GM23338 (cell line): ENCODE data around the gene GCK. TPM values are rescaled to one million over a fixed set of nuclear protein-coding genes. Genes with fewer than 3 reads are reported as not detected.

Experiments used
- ATAC-seq: fragments of 200-7000 bp; cut with Tn5 transposase; 3 replicates; pipeline ENCODE4 v1.9.1; 2020
- DNase-seq: peaks from one replicate; pipeline ENCODE4 v3.0.0-alpha.2; 2015; ENCODE audit warnings: low spot score
- H2AFZ ChIP-seq: fragments of 200-600 bp; sonication (generic); 2 replicates; pipeline ENCODE4 v1.8.0; 2016; ENCODE audit warnings: antibody characterized with exemption, mild to moderate bottlenecking, moderate library complexity
- H3F3A ChIP-seq: fragments of 200-600 bp; sonication (generic); replicated peaks from 2 replicates; pipeline ENCODE4 v1.8.0; 2017; ENCODE audit warnings: antibody characterized with exemption, mixed run types, low read depth
- H3K27ac ChIP-seq: fragments of 200-600 bp; sonication (generic); 2 replicates; pipeline ENCODE4 v1.6.1; 2016; ENCODE audit warnings: low read depth
- H3K27me3 ChIP-seq: fragments of 200-600 bp; sonication (generic); 2 replicates; pipeline ENCODE4 v1.8.0; 2016; ENCODE audit warnings: mild to moderate bottlenecking, mixed run types, moderate library complexity; ENCODE audit not compliant: insufficient read depth
- H3K36me3 ChIP-seq: fragments of 200-600 bp; sonication (generic); 2 replicates; pipeline ENCODE4 v1.8.0; 2016; ENCODE audit warnings: mild to moderate bottlenecking; ENCODE audit not compliant: insufficient read depth
- H3K4me1 ChIP-seq: fragments of 200-600 bp; sonication (generic); 2 replicates; pipeline ENCODE4 v1.8.0; 2016; ENCODE audit warnings: mild to moderate bottlenecking, moderate library complexity; ENCODE audit not compliant: insufficient read depth
- H3K4me2 ChIP-seq: fragments of 200-600 bp; sonication (generic); 2 replicates; pipeline ENCODE4 v1.7.1; 2017; ENCODE audit warnings: mixed run types
- H3K4me3 ChIP-seq: fragments of 200-600 bp; sonication (generic); 2 replicates; pipeline ENCODE4 v1.6.1; 2016; ENCODE audit warnings: mixed run types
- H3K79me2 ChIP-seq: fragments of 200-600 bp; sonication (generic); replicated peaks from 2 replicates; pipeline ENCODE4 v1.8.0; 2017; ENCODE audit warnings: mild to moderate bottlenecking; ENCODE audit not compliant: insufficient read depth
- H3K9me2 ChIP-seq: fragments of 200-600 bp; sonication (generic); 2 replicates; pipeline ENCODE4 v1.8.0; 2017; ENCODE audit not compliant: insufficient read depth
- H4K20me1 ChIP-seq: fragments of 200-600 bp; sonication (generic); replicated peaks from 2 replicates; pipeline ENCODE4 v1.8.0; 2017; ENCODE audit warnings: mild to moderate bottlenecking; ENCODE audit not compliant: insufficient read depth
- H3K27ac Mint-ChIP-seq: 2 replicates; pipeline ENCODE4 v1.8.0; 2020; ENCODE audit warnings: inconsistent platforms, mild to moderate bottlenecking, moderate library complexity, mixed read lengths
- H3K27me3 Mint-ChIP-seq: 3 replicates; pipeline ENCODE4 v1.8.0; 2022; ENCODE audit warnings: low read depth, mild to moderate bottlenecking, moderate library complexity, mixed read lengths, inconsistent platforms; ENCODE audit not compliant: insufficient read depth, poor library complexity
- H3K36me3 Mint-ChIP-seq: 3 replicates; pipeline ENCODE4 v1.8.0; 2021; ENCODE audit warnings: low read depth, mild to moderate bottlenecking, inconsistent platforms, moderate library complexity, mixed read lengths
- H3K4me1 Mint-ChIP-seq: 3 replicates; pipeline ENCODE4 v1.8.0; 2020; ENCODE audit warnings: mild to moderate bottlenecking, inconsistent platforms, mixed read lengths
- H3K4me3 Mint-ChIP-seq: 3 replicates; pipeline ENCODE4 v1.8.0; 2021; ENCODE audit warnings: moderate library complexity, mild to moderate bottlenecking, inconsistent platforms, mixed read lengths
- H3K9me3 Mint-ChIP-seq: 3 replicates; pipeline ENCODE4 v1.8.0; 2020; ENCODE audit warnings: moderate library complexity, mild to moderate bottlenecking, inconsistent platforms, mixed read lengths
- CREB1 ChIP-seq: fragments of 250-450 bp; sonication (Bioruptor Pico); IDR thresholded peaks from 2 replicates; pipeline ENCODE4 v1.5.0; 2020; ENCODE audit warnings: low read depth, mild to moderate bottlenecking, moderate library complexity
- EZH2 ChIP-seq: fragments of 200-600 bp; sonication (generic); IDR thresholded peaks from one replicate; pipeline ENCODE4 v1.8.0; 2017; ENCODE audit warnings: antibody characterized with exemption, mild to moderate bottlenecking, low read depth; ENCODE audit not compliant: unreplicated experiment
- EZH2phosphoT487 ChIP-seq: fragments of 200-600 bp; sonication (generic); IDR thresholded peaks from one replicate; pipeline ENCODE4 v1.8.1; 2018; ENCODE audit warnings: antibody characterized with exemption; ENCODE audit not compliant: unreplicated experiment
- JUNB ChIP-seq: IDR thresholded peaks from one replicate; pipeline ENCODE4 v1.6.1; 2016; ENCODE audit warnings: antibody characterized with exemption; ENCODE audit not compliant: unreplicated experiment
- NANOG ChIP-seq: IDR thresholded peaks from 2 replicates; pipeline ENCODE4 v1.6.1; 2016; ENCODE audit warnings: antibody characterized with exemption, borderline replicate concordance
- POLR2AphosphoS5 ChIP-seq: IDR thresholded peaks from 2 replicates; pipeline ENCODE4 v1.6.1; 2016; ENCODE audit warnings: antibody characterized with exemption, low read depth
- STAT1 ChIP-seq: IDR thresholded peaks from one replicate; pipeline ENCODE4 v1.6.1; 2016; ENCODE audit warnings: antibody characterized with exemption; ENCODE audit not compliant: unreplicated experiment
- ZNF114 ChIP-seq: fragments of 250-450 bp; sonication (Bioruptor Pico); IDR thresholded peaks from 2 replicates; pipeline ENCODE4 v1.5.0; 2020; ENCODE audit warnings: mild to moderate bottlenecking, moderate library complexity
- ZNF331 ChIP-seq: fragments of 250-450 bp; sonication (Bioruptor Pico); IDR thresholded peaks from 2 replicates; pipeline ENCODE4 v1.5.0; 2020; ENCODE audit warnings: low read depth, mild to moderate bottlenecking, moderate library complexity
- polyA plus RNA-seq: library from polyadenylated mRNA; unstranded; fragments of >200 nt; fragmentation: Nextera tagmentation; extraction: Ambion mirVana; gene quantifications from 2 replicates; pipeline ENCODE4 v1.2.1, GENCODE V29; 2016
- total RNA-seq: library from RNA; depleted of rRNA; stranded (reverse); fragments of >200 nt; shearing (Covaris generic); gene quantifications from 2 replicates; pipeline ENCODE4 v1.2.3, GENCODE V29; 2014
- TF ChIP-seq, protein P1 (sequence below): IDR thresholded peaks from one replicate; pipeline ENCODE4 v1.6.1; 2018; ENCODE audit warnings: antibody characterized with exemption; ENCODE audit not compliant: unreplicated experiment
- TF ChIP-seq, protein P2 (sequence below): IDR thresholded peaks from 2 replicates; pipeline ENCODE4 v1.6.1; 2016; ENCODE audit warnings: antibody characterized with exemption
- TF ChIP-seq, protein P3 (sequence below): fragments of 250-450 bp; sonication (Bioruptor Pico); IDR thresholded peaks from 2 replicates; pipeline ENCODE4 v1.5.0; 2020; ENCODE audit warnings: mild to moderate bottlenecking, moderate library complexity
- TF ChIP-seq, protein P4 (sequence below), 2 experiments: fragments of 200-600 bp in 1 of 2; sonication (generic) in 1 of 2; conservative IDR thresholded peaks; 2 replicates each; pipeline versions ENCODE4 v1.5.1 to v1.6.1; 2016 to 2017; ENCODE audit warnings: antibody characterized with exemption in 2 of 2, low read depth in 2 of 2, mild to moderate bottlenecking in 2 of 2, moderate library complexity in 1 of 2

Gene GCK
- total and polyA plus RNA-seq, 2 experiments from 2014 or later = 6.1 to 7.3 TPM

DNA sequence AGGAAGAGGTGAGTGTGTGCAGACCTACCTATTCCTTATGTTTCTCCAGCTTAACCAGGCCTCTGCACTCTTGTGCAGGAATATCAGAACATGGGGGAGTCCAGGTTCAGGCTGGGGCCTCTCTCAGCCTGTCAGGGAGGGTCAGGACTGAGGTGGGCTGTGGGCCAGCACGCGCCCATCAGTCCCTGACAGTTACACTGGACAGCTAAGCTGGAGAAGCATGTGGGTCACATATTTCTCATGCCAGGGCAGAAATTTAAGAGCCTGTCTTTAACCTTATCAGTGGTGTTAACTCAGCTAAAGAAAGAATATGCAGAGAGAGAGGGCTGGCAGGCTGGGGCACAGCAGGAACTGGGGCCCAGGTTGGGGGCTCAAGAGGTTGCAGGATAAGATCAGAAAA lies 57.2 kb downstream of the GCK start:
- H3K36me3 ChIP-seq = no peaks in the 10 kb centered on the region
- ATAC-seq (no peak), DNase-seq (no peak)
- no peak overlapping the region for H3K4me2 ChIP-seq
- no peak overlapping the region for H3K4me3 ChIP-seq
- H3F3A ChIP-seq = no peaks in the 10 kb centered on the region
- Mint-ChIP-seq H3K9me3 (peaks cover 7% of the 10 kb centered on the region), H3K27ac (no peak overlapping the region), H3K4me1 (peaks cover 20% of the 10 kb centered on the region), H3K27me3 (peaks cover 29% of the 10 kb centered on the region), H3K36me3 (no peaks in the 10 kb centered on the region; the same call in 2 of the 3 replicates), H3K4me3 (no peak overlapping the region; the same call in 2 of the 3 replicates)
- H3K79me2 ChIP-seq = no peaks in the 10 kb centered on the region
- H2AFZ ChIP-seq = no peak overlapping the region
- no peak for TF ChIP-seq POLR2AphosphoS5
- TF ChIP-seq ZNF114 = no peak
- no peak for TF ChIP-seq JUNB
- no peak for TF ChIP-seq EZH2phosphoT487
- TF ChIP-seq, protein P1, sequence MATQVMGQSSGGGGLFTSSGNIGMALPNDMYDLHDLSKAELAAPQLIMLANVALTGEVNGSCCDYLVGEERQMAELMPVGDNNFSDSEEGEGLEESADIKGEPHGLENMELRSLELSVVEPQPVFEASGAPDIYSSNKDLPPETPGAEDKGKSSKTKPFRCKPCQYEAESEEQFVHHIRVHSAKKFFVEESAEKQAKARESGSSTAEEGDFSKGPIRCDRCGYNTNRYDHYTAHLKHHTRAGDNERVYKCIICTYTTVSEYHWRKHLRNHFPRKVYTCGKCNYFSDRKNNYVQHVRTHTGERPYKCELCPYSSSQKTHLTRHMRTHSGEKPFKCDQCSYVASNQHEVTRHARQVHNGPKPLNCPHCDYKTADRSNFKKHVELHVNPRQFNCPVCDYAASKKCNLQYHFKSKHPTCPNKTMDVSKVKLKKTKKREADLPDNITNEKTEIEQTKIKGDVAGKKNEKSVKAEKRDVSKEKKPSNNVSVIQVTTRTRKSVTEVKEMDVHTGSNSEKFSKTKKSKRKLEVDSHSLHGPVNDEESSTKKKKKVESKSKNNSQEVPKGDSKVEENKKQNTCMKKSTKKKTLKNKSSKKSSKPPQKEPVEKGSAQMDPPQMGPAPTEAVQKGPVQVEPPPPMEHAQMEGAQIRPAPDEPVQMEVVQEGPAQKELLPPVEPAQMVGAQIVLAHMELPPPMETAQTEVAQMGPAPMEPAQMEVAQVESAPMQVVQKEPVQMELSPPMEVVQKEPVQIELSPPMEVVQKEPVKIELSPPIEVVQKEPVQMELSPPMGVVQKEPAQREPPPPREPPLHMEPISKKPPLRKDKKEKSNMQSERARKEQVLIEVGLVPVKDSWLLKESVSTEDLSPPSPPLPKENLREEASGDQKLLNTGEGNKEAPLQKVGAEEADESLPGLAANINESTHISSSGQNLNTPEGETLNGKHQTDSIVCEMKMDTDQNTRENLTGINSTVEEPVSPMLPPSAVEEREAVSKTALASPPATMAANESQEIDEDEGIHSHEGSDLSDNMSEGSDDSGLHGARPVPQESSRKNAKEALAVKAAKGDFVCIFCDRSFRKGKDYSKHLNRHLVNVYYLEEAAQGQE = no peak
- TF ChIP-seq, protein P2, sequence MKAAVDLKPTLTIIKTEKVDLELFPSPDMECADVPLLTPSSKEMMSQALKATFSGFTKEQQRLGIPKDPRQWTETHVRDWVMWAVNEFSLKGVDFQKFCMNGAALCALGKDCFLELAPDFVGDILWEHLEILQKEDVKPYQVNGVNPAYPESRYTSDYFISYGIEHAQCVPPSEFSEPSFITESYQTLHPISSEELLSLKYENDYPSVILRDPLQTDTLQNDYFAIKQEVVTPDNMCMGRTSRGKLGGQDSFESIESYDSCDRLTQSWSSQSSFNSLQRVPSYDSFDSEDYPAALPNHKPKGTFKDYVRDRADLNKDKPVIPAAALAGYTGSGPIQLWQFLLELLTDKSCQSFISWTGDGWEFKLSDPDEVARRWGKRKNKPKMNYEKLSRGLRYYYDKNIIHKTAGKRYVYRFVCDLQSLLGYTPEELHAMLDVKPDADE = no peak
- no peak for TF ChIP-seq ZNF331 (CRISPR knock-in tag)
- no peak for TF ChIP-seq STAT1
- TF ChIP-seq CREB1 = no peak
- TF ChIP-seq, protein P3, sequence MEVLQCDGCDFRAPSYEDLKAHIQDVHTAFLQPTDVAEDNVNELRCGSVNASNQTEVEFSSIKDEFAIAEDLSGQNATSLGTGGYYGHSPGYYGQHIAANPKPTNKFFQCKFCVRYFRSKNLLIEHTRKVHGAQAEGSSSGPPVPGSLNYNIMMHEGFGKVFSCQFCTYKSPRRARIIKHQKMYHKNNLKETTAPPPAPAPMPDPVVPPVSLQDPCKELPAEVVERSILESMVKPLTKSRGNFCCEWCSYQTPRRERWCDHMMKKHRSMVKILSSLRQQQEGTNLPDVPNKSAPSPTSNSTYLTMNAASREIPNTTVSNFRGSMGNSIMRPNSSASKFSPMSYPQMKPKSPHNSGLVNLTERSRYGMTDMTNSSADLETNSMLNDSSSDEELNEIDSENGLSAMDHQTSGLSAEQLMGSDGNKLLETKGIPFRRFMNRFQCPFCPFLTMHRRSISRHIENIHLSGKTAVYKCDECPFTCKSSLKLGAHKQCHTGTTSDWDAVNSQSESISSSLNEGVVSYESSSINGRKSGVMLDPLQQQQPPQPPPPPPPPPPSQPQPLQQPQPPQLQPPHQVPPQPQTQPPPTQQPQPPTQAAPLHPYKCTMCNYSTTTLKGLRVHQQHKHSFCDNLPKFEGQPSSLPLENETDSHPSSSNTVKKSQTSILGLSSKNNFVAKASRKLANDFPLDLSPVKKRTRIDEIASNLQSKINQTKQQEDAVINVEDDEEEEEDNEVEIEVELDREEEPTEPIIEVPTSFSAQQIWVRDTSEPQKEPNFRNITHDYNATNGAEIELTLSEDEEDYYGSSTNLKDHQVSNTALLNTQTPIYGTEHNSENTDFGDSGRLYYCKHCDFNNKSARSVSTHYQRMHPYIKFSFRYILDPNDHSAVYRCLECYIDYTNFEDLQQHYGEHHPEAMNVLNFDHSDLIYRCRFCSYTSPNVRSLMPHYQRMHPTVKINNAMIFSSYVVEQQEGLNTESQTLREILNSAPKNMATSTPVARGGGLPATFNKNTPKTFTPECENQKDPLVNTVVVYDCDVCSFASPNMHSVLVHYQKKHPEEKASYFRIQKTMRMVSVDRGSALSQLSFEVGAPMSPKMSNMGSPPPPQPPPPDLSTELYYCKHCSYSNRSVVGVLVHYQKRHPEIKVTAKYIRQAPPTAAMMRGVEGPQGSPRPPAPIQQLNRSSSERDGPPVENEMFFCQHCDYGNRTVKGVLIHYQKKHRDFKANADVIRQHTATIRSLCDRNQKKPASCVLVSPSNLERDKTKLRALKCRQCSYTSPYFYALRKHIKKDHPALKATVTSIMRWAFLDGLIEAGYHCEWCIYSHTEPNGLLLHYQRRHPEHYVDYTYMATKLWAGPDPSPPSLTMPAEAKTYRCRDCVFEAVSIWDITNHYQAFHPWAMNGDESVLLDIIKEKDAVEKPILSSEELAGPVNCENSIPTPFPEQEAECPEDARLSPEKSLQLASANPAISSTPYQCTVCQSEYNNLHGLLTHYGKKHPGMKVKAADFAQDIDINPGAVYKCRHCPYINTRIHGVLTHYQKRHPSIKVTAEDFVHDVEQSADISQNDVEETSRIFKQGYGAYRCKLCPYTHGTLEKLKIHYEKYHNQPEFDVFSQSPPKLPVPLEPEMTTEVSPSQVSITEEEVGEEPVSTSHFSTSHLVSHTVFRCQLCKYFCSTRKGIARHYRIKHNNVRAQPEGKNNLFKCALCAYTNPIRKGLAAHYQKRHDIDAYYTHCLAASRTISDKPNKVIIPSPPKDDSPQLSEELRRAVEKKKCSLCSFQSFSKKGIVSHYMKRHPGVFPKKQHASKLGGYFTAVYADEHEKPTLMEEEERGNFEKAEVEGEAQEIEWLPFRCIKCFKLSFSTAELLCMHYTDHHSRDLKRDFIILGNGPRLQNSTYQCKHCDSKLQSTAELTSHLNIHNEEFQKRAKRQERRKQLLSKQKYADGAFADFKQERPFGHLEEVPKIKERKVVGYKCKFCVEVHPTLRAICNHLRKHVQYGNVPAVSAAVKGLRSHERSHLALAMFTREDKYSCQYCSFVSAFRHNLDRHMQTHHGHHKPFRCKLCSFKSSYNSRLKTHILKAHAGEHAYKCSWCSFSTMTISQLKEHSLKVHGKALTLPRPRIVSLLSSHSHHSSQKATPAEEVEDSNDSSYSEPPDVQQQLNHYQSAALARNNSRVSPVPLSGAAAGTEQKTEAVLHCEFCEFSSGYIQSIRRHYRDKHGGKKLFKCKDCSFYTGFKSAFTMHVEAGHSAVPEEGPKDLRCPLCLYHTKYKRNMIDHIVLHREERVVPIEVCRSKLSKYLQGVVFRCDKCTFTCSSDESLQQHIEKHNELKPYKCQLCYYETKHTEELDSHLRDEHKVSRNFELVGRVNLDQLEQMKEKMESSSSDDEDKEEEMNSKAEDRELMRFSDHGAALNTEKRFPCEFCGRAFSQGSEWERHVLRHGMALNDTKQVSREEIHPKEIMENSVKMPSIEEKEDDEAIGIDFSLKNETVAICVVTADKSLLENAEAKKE (CRISPR knock-in tag) = no peak
- TF ChIP-seq NANOG = no peak
- TF ChIP-seq, protein P4, sequence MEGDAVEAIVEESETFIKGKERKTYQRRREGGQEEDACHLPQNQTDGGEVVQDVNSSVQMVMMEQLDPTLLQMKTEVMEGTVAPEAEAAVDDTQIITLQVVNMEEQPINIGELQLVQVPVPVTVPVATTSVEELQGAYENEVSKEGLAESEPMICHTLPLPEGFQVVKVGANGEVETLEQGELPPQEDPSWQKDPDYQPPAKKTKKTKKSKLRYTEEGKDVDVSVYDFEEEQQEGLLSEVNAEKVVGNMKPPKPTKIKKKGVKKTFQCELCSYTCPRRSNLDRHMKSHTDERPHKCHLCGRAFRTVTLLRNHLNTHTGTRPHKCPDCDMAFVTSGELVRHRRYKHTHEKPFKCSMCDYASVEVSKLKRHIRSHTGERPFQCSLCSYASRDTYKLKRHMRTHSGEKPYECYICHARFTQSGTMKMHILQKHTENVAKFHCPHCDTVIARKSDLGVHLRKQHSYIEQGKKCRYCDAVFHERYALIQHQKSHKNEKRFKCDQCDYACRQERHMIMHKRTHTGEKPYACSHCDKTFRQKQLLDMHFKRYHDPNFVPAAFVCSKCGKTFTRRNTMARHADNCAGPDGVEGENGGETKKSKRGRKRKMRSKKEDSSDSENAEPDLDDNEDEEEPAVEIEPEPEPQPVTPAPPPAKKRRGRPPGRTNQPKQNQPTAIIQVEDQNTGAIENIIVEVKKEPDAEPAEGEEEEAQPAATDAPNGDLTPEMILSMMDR (conservative IDR thresholded peaks at IDR 0.05; ENCODE audit: low read depth in 2 of 2) = no peak
- TF ChIP-seq EZH2 = no peak
- H3K27ac ChIP-seq = no peak overlapping the region
- H3K27me3 ChIP-seq = peaks cover 21% of the 10 kb centered on the region; the same call in 1 of the 2 replicates
- H3K4me1 ChIP-seq = peaks cover 8% of the 10 kb centered on the region
- 0 out of 2 replicates have a peak, but pooled peaks cover 6% of the 10 kb centered on the region for H4K20me1 ChIP-seq
- no peaks in the 10 kb centered on the region for H3K9me2 ChIP-seq
